Measurements from ENCODE around the gene ZRANB3. TPM values are rescaled to one million over a fixed set of nuclear protein-coding genes. Genes with fewer than 3 reads are reported as not detected.

The ZRANB3 gene
- total and polyA plus RNA-seq, 2 of the 13 experiments (the other 11 are each of a cell fraction or from before 2014, with no cell fraction given): 5.8 to 25.2 TPM

- TF ChIP-seq, protein P1, sequence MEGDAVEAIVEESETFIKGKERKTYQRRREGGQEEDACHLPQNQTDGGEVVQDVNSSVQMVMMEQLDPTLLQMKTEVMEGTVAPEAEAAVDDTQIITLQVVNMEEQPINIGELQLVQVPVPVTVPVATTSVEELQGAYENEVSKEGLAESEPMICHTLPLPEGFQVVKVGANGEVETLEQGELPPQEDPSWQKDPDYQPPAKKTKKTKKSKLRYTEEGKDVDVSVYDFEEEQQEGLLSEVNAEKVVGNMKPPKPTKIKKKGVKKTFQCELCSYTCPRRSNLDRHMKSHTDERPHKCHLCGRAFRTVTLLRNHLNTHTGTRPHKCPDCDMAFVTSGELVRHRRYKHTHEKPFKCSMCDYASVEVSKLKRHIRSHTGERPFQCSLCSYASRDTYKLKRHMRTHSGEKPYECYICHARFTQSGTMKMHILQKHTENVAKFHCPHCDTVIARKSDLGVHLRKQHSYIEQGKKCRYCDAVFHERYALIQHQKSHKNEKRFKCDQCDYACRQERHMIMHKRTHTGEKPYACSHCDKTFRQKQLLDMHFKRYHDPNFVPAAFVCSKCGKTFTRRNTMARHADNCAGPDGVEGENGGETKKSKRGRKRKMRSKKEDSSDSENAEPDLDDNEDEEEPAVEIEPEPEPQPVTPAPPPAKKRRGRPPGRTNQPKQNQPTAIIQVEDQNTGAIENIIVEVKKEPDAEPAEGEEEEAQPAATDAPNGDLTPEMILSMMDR (CRISPR knock-in tag; IDR thresholded peaks at IDR 0.05): peak; percentile 74
- no peak for TF ChIP-seq ZFP36 (IDR thresholded peaks at IDR 0.05; ENCODE audit: borderline replicate concordance, low read depth, low read length, partially characterized antibody)
- TF ChIP-seq FOXA1 (IDR thresholded peaks at IDR 0.05): no peak
- no peak for TF ChIP-seq FOXA1 (CRISPR knock-in tag; IDR thresholded peaks at IDR 0.05)
- TF ChIP-seq HMG20A (CRISPR knock-in tag; IDR thresholded peaks at IDR 0.05; ENCODE audit: borderline replicate concordance): no peak
- TF ChIP-seq MIER3 (CRISPR knock-in tag; IDR thresholded peaks at IDR 0.05; ENCODE audit: borderline replicate concordance): no peak
- TF ChIP-seq TBX3 (IDR thresholded peaks at IDR 0.05; ENCODE audit: borderline replicate concordance): no peak
- no peak for TF ChIP-seq GTF2F1 (IDR thresholded peaks at IDR 0.05; ENCODE audit: low read length)
- no peak for TF ChIP-seq ZNF710 (CRISPR knock-in tag; IDR thresholded peaks at IDR 0.05; ENCODE audit: borderline replicate concordance)
- TF ChIP-seq, protein P2, sequence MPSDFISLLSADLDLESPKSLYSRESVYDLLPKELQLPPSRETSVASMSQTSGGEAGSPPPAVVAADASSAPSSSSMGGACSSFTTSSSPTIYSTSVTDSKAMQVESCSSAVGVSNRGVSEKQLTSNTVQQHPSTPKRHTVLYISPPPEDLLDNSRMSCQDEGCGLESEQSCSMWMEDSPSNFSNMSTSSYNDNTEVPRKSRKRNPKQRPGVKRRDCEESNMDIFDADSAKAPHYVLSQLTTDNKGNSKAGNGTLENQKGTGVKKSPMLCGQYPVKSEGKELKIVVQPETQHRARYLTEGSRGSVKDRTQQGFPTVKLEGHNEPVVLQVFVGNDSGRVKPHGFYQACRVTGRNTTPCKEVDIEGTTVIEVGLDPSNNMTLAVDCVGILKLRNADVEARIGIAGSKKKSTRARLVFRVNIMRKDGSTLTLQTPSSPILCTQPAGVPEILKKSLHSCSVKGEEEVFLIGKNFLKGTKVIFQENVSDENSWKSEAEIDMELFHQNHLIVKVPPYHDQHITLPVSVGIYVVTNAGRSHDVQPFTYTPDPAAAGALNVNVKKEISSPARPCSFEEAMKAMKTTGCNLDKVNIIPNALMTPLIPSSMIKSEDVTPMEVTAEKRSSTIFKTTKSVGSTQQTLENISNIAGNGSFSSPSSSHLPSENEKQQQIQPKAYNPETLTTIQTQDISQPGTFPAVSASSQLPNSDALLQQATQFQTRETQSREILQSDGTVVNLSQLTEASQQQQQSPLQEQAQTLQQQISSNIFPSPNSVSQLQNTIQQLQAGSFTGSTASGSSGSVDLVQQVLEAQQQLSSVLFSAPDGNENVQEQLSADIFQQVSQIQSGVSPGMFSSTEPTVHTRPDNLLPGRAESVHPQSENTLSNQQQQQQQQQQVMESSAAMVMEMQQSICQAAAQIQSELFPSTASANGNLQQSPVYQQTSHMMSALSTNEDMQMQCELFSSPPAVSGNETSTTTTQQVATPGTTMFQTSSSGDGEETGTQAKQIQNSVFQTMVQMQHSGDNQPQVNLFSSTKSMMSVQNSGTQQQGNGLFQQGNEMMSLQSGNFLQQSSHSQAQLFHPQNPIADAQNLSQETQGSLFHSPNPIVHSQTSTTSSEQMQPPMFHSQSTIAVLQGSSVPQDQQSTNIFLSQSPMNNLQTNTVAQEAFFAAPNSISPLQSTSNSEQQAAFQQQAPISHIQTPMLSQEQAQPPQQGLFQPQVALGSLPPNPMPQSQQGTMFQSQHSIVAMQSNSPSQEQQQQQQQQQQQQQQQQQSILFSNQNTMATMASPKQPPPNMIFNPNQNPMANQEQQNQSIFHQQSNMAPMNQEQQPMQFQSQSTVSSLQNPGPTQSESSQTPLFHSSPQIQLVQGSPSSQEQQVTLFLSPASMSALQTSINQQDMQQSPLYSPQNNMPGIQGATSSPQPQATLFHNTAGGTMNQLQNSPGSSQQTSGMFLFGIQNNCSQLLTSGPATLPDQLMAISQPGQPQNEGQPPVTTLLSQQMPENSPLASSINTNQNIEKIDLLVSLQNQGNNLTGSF (CRISPR knock-in tag; IDR thresholded peaks at IDR 0.05): no peak
- no peak for TF ChIP-seq ZNF562 (CRISPR knock-in tag; IDR thresholded peaks at IDR 0.05; ENCODE audit: borderline replicate concordance)
- TF ChIP-seq GATA4 (IDR thresholded peaks at IDR 0.05; ENCODE audit: borderline replicate concordance, low read depth): no peak
- no peak for TF ChIP-seq ZFX (CRISPR knock-in tag; IDR thresholded peaks at IDR 0.05; ENCODE audit: low read depth)
- TF ChIP-seq ZFP37 (CRISPR knock-in tag; IDR thresholded peaks at IDR 0.05; ENCODE audit: borderline replicate concordance): no peak
- no peak for TF ChIP-seq HOXA5 (CRISPR knock-in tag; IDR thresholded peaks at IDR 0.05)
- TF ChIP-seq THYN1 (CRISPR knock-in tag; IDR thresholded peaks at IDR 0.05; ENCODE audit: borderline replicate concordance, low read depth): no peak
Measured at GRCh38 chr2:135473567-135473966, 57.5 kb downstream of the ZRANB3 start (continued).

Data from HepG2 (cell line).